IPS DF 19.7 (cell line): ENCODE measurements around the gene ADAM12.
"Not testable (repeated sequence)": the region's sequence is repeated elsewhere in the genome, so short reads cannot be mapped to it uniquely, and the experiment has no call there.

ENCODE experiments used
- DNase-seq: peaks from one replicate; pipeline ENCODE4 v3.0.0-alpha.2; 2013; ENCODE audit warnings: low read depth, low spot score

ADAM12 gene

GRCh38 chr10:126405239-126405775 lies 17.0 kb upstream of the ADAM12 start:
- DNase-seq = no peak

GRCh38 chr10:126402721-126403695 lies 14.7 kb upstream of the ADAM12 start:
- DNase-seq = no peak

- DNase-seq = no peak
Measured at GRCh38 chr10:126400641-126401040, 12.4 kb upstream of the ADAM12 start.

GRCh38 chr10:126398924-126399323 lies 10.6 kb upstream of the ADAM12 start:
- DNase-seq = no peak

- DNase-seq = no peak
Measured at GRCh38 chr10:126398383-126398743, 10.1 kb upstream of the ADAM12 start.

- DNase-seq = no peak
Measured at GRCh38 chr10:126397640-126398382, 9.5 kb upstream of the ADAM12 start.

- no peak for DNase-seq
Measured at GRCh38 chr10:126397156-126397555, 8.9 kb upstream of the ADAM12 start.

GRCh38 chr10:126394948-126395347 lies 6.7 kb upstream of the ADAM12 start:
- DNase-seq = no peak

- no peak for DNase-seq
Measured at GRCh38 chr10:126393076-126393475, 4.8 kb upstream of the ADAM12 start.

GRCh38 chr10:126392469-126392868 lies 4.2 kb upstream of the ADAM12 start:
- DNase-seq = no peak

- DNase-seq = no peak
Measured at GRCh38 chr10:126392068-126392467, 3.8 kb upstream of the ADAM12 start.

- no peak for DNase-seq
Measured at GRCh38 chr10:126391192-126391885, 3.1 kb upstream of the ADAM12 start.

GRCh38 chr10:126390324-126390723 lies 2.0 kb upstream of the ADAM12 start:
- no peak for DNase-seq

GRCh38 chr10:126387041-126387921 lies 996 bp downstream of the ADAM12 start:
- no peak for DNase-seq

GRCh38 chr10:126384269-126384873 lies 3.9 kb downstream of the ADAM12 start:
- DNase-seq = no peak

GRCh38 chr10:126380352-126381076 lies 7.8 kb downstream of the ADAM12 start:
- no peak for DNase-seq

GRCh38 chr10:126379166-126379565 lies 9.1 kb downstream of the ADAM12 start:
- not testable (repeated sequence) for DNase-seq

- DNase-seq = no peak
Measured at GRCh38 chr10:126376956-126377355, 11.3 kb downstream of the ADAM12 start.

- no peak for DNase-seq
Measured at GRCh38 chr10:126375926-126376554, 12.2 kb downstream of the ADAM12 start.
